ENCODE measurements around the gene CCDC17.

Gene CCDC17

GRCh38 chr1:45622524-45623394, 1.1 kb downstream of the CCDC17 start:
- no peaks in the 10 kb centered on the region for H3K4me1 ChIP-seq (ENCODE audit: control insufficient read depth, insufficient read depth, low read length, poor library complexity, severe bottlenecking)
- DNase-seq: no peak
- H3K9me3 ChIP-seq (ENCODE audit: control insufficient read depth, low read length): no peaks in the 10 kb centered on the region
- no peak overlapping the region for H3K4me3 ChIP-seq (ENCODE audit: insufficient read depth, low read depth, low read length, poor library complexity, severe bottlenecking)
- no peak overlapping the region for H3K27ac ChIP-seq (ENCODE audit: insufficient read depth, low read length, poor library complexity, severe bottlenecking)
- peaks cover 27% of the 10 kb centered on the region for H3K36me3 ChIP-seq (ENCODE audit: control insufficient read depth, insufficient read depth, low read length)
- H3K27me3 ChIP-seq (replicated peaks; ENCODE audit: control insufficient read depth, insufficient read depth, low read length, poor library complexity, severe bottlenecking): no peaks in the 10 kb centered on the region

DNA sequence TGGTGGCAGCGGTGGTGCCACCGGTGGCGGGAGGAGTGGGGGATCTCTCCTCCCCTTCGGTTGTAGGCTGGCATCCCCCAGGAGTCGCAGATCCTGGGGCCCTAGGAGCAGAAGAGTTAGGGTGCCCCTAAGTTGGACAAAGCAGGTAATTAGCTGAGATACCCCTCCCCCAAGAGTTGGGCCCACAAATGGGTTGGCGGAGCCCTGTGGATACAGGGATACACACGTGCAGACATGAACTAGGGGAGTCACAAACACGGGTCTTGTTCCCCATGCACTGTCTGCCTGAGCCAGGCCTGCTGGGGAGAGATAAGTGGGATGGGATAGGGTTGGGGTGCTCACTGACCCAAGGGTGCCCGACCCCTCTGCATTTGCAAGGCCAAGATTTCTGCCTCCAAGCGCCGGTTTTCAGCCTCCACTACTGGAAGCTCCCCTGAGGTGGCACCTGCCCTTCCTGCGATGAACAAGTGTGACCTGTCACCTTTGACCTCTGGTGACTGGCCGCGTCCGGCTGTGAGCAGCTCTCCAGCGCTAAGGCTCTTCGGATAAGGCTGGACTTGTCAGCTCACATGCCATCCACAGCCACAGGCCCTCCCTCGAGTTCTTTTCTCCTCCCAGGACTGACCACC, 1.8 kb downstream of the CCDC17 start:
- Histone ChIP-seq H3K4me1 (ENCODE audit: control insufficient read depth, insufficient read depth, low read length, poor library complexity, severe bottlenecking) (no peaks in the 10 kb centered on the region), H3K27me3 (replicated peaks; ENCODE audit: control insufficient read depth, insufficient read depth, low read length, poor library complexity, severe bottlenecking) (no peaks in the 10 kb centered on the region), H3K36me3 (ENCODE audit: control insufficient read depth, insufficient read depth, low read length) (peaks cover 30% of the 10 kb centered on the region), H3K27ac (ENCODE audit: insufficient read depth, low read length, poor library complexity, severe bottlenecking) (no peak overlapping the region), H3K4me3 (ENCODE audit: insufficient read depth, low read depth, low read length, poor library complexity, severe bottlenecking) (no peak overlapping the region), H3K9me3 (ENCODE audit: control insufficient read depth, low read length) (no peaks in the 10 kb centered on the region)
- DNase-seq: no peak

GRCh38 chr1:45621501-45621836, 2.4 kb downstream of the CCDC17 start:
- no peak for DNase-seq
- Histone ChIP-seq H3K4me1 (ENCODE audit: control insufficient read depth, insufficient read depth, low read length, poor library complexity, severe bottlenecking) (no peaks in the 10 kb centered on the region), H3K4me3 (ENCODE audit: insufficient read depth, low read depth, low read length, poor library complexity, severe bottlenecking) (no peak overlapping the region), H3K27me3 (replicated peaks; ENCODE audit: control insufficient read depth, insufficient read depth, low read length, poor library complexity, severe bottlenecking) (no peaks in the 10 kb centered on the region), H3K36me3 (ENCODE audit: control insufficient read depth, insufficient read depth, low read length) (peaks cover 35% of the 10 kb centered on the region), H3K9me3 (ENCODE audit: control insufficient read depth, low read length) (no peaks in the 10 kb centered on the region), H3K27ac (ENCODE audit: insufficient read depth, low read length, poor library complexity, severe bottlenecking) (no peak overlapping the region)

DNA sequence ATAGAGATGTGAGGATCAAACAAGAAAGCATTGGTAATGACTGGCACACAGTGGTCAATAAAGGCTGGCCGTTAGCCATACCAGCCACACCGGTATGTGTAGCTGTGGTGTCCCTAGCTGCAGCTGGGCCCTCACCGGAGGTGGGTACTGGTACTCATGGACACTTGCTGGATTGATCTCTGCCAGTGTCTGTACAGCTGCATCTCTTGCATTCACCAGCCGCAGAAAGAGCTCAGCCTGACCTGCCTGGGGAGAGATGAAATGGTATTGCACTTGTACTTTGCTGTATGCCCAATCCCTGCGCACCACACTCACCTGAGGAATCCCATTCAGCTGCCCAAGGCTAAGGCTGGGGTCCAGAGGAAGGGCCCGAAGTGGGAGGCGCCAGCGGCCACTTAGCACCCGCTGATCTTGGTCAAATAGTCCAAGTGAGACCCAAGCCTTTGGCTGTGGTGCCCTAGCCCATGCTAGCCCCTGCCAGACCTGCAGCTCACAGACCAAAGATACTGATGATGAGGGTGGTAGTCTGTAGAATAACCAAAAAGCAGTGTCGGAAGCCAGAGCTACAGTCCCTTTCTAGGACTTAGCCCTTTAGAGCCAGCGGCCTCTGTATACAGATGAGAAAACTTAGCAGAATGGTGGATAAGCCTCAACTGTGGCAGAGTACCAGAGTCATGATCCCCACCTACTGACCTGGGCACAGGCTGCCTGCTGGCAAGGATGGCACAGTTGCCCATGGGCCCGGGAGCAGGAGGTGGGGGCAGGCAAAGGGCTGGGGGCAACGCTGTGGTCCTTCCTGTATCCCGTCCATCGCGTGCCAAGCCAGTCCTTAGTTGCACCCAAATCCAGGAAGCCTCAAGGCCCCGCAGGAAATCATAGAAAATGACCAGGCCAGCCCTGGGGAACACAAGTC, 3.0 kb downstream of the CCDC17 start:
- peaks cover 38% of the 10 kb centered on the region for H3K36me3 ChIP-seq (ENCODE audit: control insufficient read depth, insufficient read depth, low read length)

DNA sequence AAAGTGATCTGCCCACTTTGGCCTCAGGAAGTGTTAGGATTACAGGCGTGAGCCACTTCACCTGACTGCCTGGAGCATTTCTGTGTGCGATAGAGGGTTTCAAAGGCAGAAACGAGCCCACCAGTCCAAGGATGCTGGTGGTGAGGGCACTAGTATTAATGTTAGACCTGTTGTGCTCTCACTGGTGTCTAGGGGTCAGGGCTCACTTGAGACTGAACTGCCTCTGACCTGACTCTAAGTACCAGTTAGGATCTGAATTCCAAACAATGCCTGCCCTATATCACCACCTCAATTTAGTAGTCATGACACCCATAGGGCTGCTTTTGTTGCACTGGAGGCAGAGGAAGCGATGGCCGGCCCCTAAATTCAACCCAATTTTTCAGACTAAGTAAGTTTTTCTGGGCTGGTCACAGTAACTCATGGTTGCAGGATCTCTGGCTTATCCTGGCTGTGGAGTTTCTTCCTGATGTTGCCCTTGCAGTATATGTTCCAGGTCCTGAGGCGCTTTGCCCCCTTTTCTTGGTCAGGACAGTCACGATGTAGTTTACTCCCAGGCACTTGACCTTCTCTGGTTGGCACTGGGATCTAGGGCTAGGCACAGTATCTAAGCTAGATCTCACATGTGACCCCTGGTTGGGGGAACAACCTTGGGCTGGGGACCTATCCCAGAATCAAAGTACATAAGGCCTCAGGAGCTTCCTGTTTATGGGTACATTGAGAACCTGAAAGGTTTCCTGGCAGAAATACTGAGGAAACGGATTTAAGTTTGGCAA, 4.5 kb downstream of the CCDC17 start:
- H3K36me3 ChIP-seq (ENCODE audit: control insufficient read depth, insufficient read depth, low read length): peaks cover 52% of the 10 kb centered on the region
- no peak overlapping the region for H3K27ac ChIP-seq (ENCODE audit: insufficient read depth, low read length, poor library complexity, severe bottlenecking)
- no peaks in the 10 kb centered on the region for H3K4me1 ChIP-seq (ENCODE audit: control insufficient read depth, insufficient read depth, low read length, poor library complexity, severe bottlenecking)
- DNase-seq: no peak
- H3K4me3 ChIP-seq (ENCODE audit: insufficient read depth, low read depth, low read length, poor library complexity, severe bottlenecking): no peak overlapping the region
- H3K27me3 ChIP-seq (replicated peaks; ENCODE audit: control insufficient read depth, insufficient read depth, low read length, poor library complexity, severe bottlenecking): no peaks in the 10 kb centered on the region
- no peaks in the 10 kb centered on the region for H3K9me3 ChIP-seq (ENCODE audit: control insufficient read depth, low read length)

More for the DNA sequence above, 3.0 kb downstream of the CCDC17 start:
- Histone ChIP-seq H3K4me1 (ENCODE audit: control insufficient read depth, insufficient read depth, low read length, poor library complexity, severe bottlenecking) (no peaks in the 10 kb centered on the region), H3K27ac (ENCODE audit: insufficient read depth, low read length, poor library complexity, severe bottlenecking) (no peak overlapping the region), H3K27me3 (replicated peaks; ENCODE audit: control insufficient read depth, insufficient read depth, low read length, poor library complexity, severe bottlenecking) (no peaks in the 10 kb centered on the region), H3K9me3 (ENCODE audit: control insufficient read depth, low read length) (no peaks in the 10 kb centered on the region), H3K4me3 (ENCODE audit: insufficient read depth, low read depth, low read length, poor library complexity, severe bottlenecking) (no peak overlapping the region)
- no peak for DNase-seq

- H3K27me3 ChIP-seq (replicated peaks; ENCODE audit: control insufficient read depth, insufficient read depth, low read length, poor library complexity, severe bottlenecking): no peaks in the 10 kb centered on the region
- no peaks in the 10 kb centered on the region for H3K4me1 ChIP-seq (ENCODE audit: control insufficient read depth, insufficient read depth, low read length, poor library complexity, severe bottlenecking)
- no peak overlapping the region for H3K27ac ChIP-seq (ENCODE audit: insufficient read depth, low read length, poor library complexity, severe bottlenecking)
- no peaks in the 10 kb centered on the region for H3K9me3 ChIP-seq (ENCODE audit: control insufficient read depth, low read length)
- H3K4me3 ChIP-seq (ENCODE audit: insufficient read depth, low read depth, low read length, poor library complexity, severe bottlenecking): no peak overlapping the region
- H3K36me3 ChIP-seq (ENCODE audit: control insufficient read depth, insufficient read depth, low read length): peaks cover 50% of the 10 kb centered on the region
- DNase-seq: no peak
Measured at GRCh38 chr1:45617618-45618017, 6.2 kb downstream of the CCDC17 start.

GRCh38 chr1:45615885-45616284, 8.0 kb downstream of the CCDC17 start:
- Histone ChIP-seq H3K4me3 (ENCODE audit: insufficient read depth, low read depth, low read length, poor library complexity, severe bottlenecking) (no peak overlapping the region), H3K4me1 (ENCODE audit: control insufficient read depth, insufficient read depth, low read length, poor library complexity, severe bottlenecking) (no peaks in the 10 kb centered on the region), H3K36me3 (ENCODE audit: control insufficient read depth, insufficient read depth, low read length) (peaks cover 50% of the 10 kb centered on the region), H3K27ac (ENCODE audit: insufficient read depth, low read length, poor library complexity, severe bottlenecking) (no peak overlapping the region), H3K9me3 (ENCODE audit: control insufficient read depth, low read length) (no peaks in the 10 kb centered on the region), H3K27me3 (replicated peaks; ENCODE audit: control insufficient read depth, insufficient read depth, low read length, poor library complexity, severe bottlenecking) (no peaks in the 10 kb centered on the region)
- no peak for DNase-seq

GRCh38 chr1:45612941-45613579, 10.8 kb downstream of the CCDC17 start:
- H3K9me3 ChIP-seq (ENCODE audit: control insufficient read depth, low read length): no peaks in the 10 kb centered on the region
- no peaks in the 10 kb centered on the region for H3K4me1 ChIP-seq (ENCODE audit: control insufficient read depth, insufficient read depth, low read length, poor library complexity, severe bottlenecking)
- H3K36me3 ChIP-seq (ENCODE audit: control insufficient read depth, insufficient read depth, low read length): peaks cover 56% of the 10 kb centered on the region
- no peaks in the 10 kb centered on the region for H3K27me3 ChIP-seq (replicated peaks; ENCODE audit: control insufficient read depth, insufficient read depth, low read length, poor library complexity, severe bottlenecking)
- no peak for DNase-seq
- H3K4me3 ChIP-seq (ENCODE audit: insufficient read depth, low read depth, low read length, poor library complexity, severe bottlenecking): no peak overlapping the region
- no peak overlapping the region for H3K27ac ChIP-seq (ENCODE audit: insufficient read depth, low read length, poor library complexity, severe bottlenecking)

DNA sequence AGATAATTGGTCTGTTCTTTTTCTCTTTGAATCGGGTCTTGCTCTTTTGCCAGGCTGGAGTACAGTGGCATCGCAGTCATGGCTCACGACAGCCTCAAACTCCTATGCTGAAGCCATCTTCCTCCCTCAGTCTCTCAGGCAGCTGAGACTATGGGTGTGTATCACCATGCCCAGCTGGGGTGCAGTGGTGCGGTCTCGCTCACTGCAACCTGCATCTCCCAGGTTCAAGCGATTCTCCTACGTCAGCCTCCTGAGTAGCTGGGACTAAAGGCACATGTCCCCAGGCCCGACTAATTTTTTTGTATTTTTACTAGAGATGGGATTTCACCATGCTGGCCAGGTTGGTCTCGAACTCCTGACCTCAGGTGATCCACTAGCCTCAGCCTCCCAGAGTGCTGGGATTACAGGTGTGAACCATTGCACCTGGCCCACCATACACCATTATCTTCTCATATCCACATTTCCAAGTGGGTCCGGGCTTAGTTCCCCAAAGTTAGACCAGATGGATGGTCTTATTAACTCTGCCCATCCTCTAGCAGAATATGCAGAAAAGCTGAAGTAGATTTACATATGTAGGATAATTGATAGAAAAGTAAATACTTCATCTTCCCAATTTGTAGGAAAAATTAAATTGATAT, 13.1 kb downstream of the CCDC17 start:
- H3K27ac ChIP-seq (ENCODE audit: insufficient read depth, low read length, poor library complexity, severe bottlenecking): no peak overlapping the region
- no peak for DNase-seq
- no peaks in the 10 kb centered on the region for H3K27me3 ChIP-seq (replicated peaks; ENCODE audit: control insufficient read depth, insufficient read depth, low read length, poor library complexity, severe bottlenecking)
- no peak overlapping the region for H3K4me3 ChIP-seq (ENCODE audit: insufficient read depth, low read depth, low read length, poor library complexity, severe bottlenecking)
- peaks cover 50% of the 10 kb centered on the region for H3K36me3 ChIP-seq (ENCODE audit: control insufficient read depth, insufficient read depth, low read length)
- H3K4me1 ChIP-seq (ENCODE audit: control insufficient read depth, insufficient read depth, low read length, poor library complexity, severe bottlenecking): no peaks in the 10 kb centered on the region
- no peaks in the 10 kb centered on the region for H3K9me3 ChIP-seq (ENCODE audit: control insufficient read depth, low read length)

Measured in effector memory CD4-positive, alpha-beta T cell (primary cell).